HG02642 (cell line): ENCODE results near the gene SNX14.
A peak's percentile ranks its signal among the peaks of the same experiment; 100 is the strongest.

ENCODE experiments used
- ATAC-seq: cut with Tn5 transposase; IDR thresholded peaks from one replicate; pipeline ENCODE4 v1.9.1; 2021; ENCODE audit warnings: mild to moderate bottlenecking; ENCODE audit not compliant: unreplicated experiment, poor library complexity

SNX14 gene

GRCh38 chr6:85469276-85470022 is 124.2 kb downstream of the SNX14 start:
- no peak for ATAC-seq

- ATAC-seq = no peak
These were observed 125.3 kb downstream of the SNX14 start for GRCh38 chr6:85468326-85468725.

- no peak for ATAC-seq
These were observed 127.9 kb downstream of the SNX14 start for GRCh38 chr6:85465762-85466161.

- ATAC-seq = no peak
These were observed 128.9 kb downstream of the SNX14 start for GRCh38 chr6:85464722-85465150.

- ATAC-seq = no peak
These were observed 129.4 kb downstream of the SNX14 start for GRCh38 chr6:85464260-85464644.

GRCh38 chr6:85463621-85464259 is 129.9 kb downstream of the SNX14 start:
- no peak for ATAC-seq

- ATAC-seq = no peak
These were observed 131.0 kb downstream of the SNX14 start for GRCh38 chr6:85462673-85463072.

GRCh38 chr6:85461798-85462170 is 131.9 kb downstream of the SNX14 start:
- ATAC-seq = peak; percentile 19

- ATAC-seq = peak; percentile 63
These were observed 132.5 kb downstream of the SNX14 start for GRCh38 chr6:85460921-85461797.

- no peak for ATAC-seq
These were observed 133.3 kb downstream of the SNX14 start for GRCh38 chr6:85460154-85460920.

GRCh38 chr6:85459224-85459901 is 134.3 kb downstream of the SNX14 start:
- ATAC-seq = no peak

- ATAC-seq = no peak
These were observed 134.9 kb downstream of the SNX14 start for GRCh38 chr6:85458782-85459181.

- no peak for ATAC-seq
These were observed 135.5 kb downstream of the SNX14 start for GRCh38 chr6:85458184-85458583.

- ATAC-seq = no peak
These were observed 136.9 kb downstream of the SNX14 start for GRCh38 chr6:85456782-85457181.
